ENCODE results near the gene MED16.
"Not testable (repeated sequence)": the region's sequence is repeated elsewhere in the genome, so short reads cannot be mapped to it uniquely, and the experiment has no call there.

Gene MED16

GRCh38 chr19:889662-890295 is 3.2 kb downstream of the MED16 start:
- no peak for DNase-seq (ENCODE audit: low read depth, low spot score)

- no peak for DNase-seq (ENCODE audit: low read depth, low spot score)
Measured at GRCh38 chr19:888581-889385, 4.2 kb downstream of the MED16 start.

DNA sequence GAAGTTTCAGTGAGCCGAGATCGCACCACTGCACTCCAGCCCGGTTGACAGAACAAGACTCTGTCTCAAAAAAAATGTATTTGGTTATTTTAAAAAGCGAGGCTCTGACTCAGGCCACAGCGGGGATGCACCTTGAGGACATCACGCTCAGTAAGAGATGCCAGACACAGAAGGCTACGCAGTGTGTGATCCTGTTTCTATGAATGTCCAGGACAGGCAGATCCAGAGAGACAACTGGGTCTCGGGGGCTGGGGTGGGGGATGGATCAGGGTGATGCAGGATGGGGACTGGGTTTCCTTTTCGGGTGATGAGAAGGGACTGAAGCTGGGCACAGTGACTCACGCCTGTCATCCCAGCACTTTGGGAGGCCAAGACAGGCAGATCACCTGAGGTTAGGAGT is 5.4 kb downstream of the MED16 start:
- DNase-seq (ENCODE audit: low read depth, low spot score), result no peak

DNA sequence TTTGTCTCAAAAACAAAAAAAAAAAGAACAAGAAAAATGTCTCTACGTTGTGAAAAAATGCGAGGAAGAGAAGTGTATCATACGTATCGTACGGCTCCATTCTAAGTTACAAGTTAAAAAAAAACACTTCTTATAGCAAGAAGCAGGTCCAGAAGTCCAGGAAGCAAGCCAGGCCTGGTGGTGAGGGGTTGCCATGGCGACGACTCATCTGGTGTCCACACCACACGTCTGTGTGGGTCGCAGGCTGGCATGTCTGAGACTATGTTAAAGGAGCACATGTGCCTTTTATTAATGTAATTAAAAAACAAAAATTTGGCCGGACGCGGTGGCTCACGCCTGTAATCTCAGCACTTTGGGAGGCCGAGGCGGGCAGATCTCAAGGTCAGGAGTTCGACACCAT is 5.9 kb downstream of the MED16 start:
- no peak for DNase-seq (ENCODE audit: low read depth, low spot score)

DNA sequence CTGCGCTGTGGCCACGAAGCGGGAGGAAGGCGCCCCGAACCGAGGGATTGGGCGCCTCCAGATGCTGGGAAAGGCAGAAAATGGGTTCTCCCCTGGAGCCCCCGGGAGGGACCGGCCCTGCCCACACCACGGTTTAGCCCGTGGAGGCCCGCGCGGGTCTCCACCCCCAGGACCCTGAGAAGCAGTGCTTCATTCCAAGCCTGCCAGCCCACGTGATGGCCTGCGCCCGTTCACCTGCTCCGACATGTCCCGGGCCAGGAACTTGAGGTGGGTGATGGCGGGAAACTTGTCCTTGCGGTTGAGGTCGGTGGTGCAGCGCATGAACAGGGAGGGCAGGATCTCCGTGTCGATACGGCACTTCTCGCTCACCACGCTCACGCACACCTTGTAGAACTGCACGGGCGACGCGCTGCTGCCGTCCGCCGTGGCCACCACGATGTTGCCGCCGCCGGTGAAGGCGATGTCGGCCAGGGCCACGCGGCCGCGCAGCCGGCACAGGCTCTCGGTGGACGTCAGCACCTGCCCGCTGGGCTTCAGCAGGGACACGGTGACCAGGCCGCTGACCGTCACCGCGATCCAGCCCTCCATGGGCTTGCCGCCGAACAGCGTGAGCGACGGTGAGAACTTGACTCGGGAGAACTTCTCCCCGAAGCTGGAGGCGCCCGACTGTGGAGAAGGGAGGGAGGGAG is 7.3 kb downstream of the MED16 start:
- DNase-seq (ENCODE audit: low read depth, low spot score), result no peak

DNA sequence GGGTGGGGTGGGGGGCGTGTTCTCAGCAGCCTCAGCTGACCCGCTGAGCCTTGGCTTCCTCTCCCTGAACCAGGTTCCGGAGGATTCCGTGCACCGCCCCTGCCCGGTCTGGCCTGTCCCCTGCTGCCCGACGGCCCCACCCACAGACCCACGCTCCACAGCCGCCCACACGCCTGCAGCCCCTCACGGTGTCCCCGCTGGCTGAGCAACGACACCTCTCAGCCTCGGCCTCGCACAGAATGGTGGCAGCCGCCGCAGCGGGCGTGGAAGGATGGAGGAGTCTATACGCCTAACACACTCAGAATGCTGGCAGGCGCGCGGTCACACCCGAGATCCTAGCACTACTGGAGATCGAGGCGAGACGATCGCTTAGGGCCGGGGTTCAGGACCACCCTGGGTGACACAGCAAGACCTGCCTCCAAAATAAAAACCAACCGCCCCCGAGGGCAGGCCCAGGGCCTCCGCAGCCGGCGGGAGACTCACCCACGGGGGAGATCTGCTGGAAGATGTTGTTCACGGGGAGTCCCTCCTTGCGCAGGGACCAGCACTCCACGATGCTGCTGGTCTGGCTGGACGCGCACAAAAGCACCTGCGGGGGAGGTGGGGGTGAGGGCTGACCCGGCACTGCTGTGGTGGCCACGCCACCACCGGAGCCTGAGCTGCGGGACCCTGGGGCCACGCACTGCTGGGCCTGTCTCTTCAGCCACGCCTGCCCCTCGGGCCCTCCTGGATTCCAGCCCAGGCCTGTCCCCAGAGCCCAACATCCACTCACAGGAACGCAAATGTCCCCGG is 8.4 kb downstream of the MED16 start:
- no peak for DNase-seq (ENCODE audit: low read depth, low spot score)

GRCh38 chr19:883661-884211 is 9.3 kb downstream of the MED16 start:
- no peak for DNase-seq (ENCODE audit: low read depth, low spot score)

- no peak for DNase-seq (ENCODE audit: low read depth, low spot score)
Measured at GRCh38 chr19:882871-883497, 10.0 kb downstream of the MED16 start.

GRCh38 chr19:881385-882071 is 11.5 kb downstream of the MED16 start:
- no peak for DNase-seq (ENCODE audit: low read depth, low spot score)

GRCh38 chr19:879711-880438 is 13.1 kb downstream of the MED16 start:
- DNase-seq (ENCODE audit: low read depth, low spot score), result no peak

DNA sequence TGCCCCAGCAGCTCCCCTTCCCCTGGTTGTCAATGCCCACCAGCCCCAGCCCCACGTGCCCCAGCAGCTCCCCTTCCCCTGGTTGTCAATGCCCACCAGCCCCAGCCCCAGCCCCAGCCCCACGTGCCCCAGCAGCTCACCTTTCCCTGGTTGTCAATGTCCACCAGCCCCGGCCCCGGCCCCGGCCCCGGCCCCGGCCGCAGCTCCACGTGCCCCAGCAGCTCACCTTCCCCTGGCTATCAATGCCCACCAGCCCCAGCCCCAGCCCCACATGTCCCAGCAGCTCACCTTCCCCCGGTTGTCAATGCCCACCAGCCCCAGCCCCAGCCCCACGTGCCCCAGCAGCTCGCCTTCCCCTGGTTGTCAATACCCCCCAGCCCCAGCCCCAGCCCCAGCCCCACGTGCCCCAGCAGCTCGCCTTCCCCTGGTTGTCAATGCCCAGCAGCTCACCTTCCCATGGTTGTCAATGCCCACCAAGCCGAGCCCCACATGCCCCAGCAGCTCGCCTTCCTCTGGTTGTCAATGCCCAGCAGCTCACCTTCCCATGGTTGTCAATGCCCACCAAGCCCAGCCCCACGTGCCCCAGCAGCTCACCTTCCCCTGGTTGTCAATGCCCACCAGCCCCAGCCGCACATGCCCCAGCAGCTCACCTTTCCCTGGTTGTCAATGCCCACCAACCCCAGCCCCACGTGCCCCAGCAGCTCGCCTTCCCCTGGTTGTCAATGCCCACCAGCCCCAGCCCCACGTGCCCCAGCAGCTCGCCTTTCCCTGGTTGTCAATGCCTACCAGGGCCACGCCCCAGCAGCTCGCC is 14.0 kb downstream of the MED16 start:
- not testable (repeated sequence) for DNase-seq (ENCODE audit: low read depth, low spot score)

- not testable (repeated sequence) for DNase-seq (ENCODE audit: low read depth, low spot score)
Measured at GRCh38 chr19:877992-878660, 14.9 kb downstream of the MED16 start.

DNA sequence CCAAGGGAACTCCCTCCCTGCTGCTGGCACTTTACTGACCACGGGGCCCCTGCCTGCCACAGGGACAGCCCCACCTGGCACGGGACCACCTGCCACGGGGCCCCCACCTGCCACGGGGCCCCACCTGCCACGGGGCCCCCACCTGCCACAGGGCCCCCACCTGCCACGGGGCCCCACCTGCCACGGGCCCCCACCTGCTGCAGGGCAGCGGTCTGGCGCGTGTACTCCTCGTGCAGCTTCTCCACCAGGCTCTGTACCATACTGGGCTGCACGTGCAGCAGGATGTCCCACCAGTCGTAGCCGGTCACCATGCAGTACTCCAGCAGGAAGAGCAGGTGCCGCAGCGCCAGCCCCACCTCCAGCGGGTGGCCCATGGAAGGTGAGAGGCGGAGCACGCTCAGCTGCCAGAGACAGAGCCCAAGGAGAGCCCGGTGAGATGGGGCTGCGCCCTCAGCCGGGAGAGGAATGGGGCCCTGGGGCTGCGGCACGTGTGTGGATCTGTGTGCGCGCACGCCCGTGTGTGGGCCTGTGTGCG is 16.1 kb downstream of the MED16 start:
- no peak for DNase-seq (ENCODE audit: low read depth, low spot score)

DNA sequence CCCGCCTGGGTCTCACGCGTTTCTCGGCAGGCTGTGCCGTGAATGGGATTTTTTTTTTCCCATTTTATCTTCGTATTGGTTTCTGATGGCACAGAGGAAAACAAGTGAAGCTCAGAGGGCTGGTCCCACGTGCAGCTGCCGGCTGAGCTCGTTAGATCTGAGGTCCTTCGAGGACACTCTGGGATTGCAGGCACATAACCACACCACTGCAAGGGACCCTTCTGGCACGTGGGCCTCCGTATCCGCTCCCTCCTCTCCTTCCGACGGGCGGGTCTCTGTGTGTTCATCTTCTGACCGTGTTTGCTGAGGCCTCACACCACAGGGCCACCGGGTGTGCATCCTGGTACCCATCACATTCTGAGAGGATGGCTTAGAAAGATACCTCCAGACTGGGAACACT is 16.9 kb downstream of the MED16 start:
- no peak for DNase-seq (ENCODE audit: low read depth, low spot score)

- DNase-seq (ENCODE audit: low read depth, low spot score), result no peak
Measured at GRCh38 chr19:875265-875879, 17.6 kb downstream of the MED16 start.

- DNase-seq (ENCODE audit: low read depth, low spot score), result no peak
Measured at GRCh38 chr19:873561-874041, 19.4 kb downstream of the MED16 start.

GRCh38 chr19:873084-873483 is 19.9 kb downstream of the MED16 start:
- no peak for DNase-seq (ENCODE audit: low read depth, low spot score)
